Mammary epithelial cell (primary cell): ENCODE data around the gene GRAP2.

Source experiments
- EZH2 ChIP-seq: IDR thresholded peaks from 2 replicates; pipeline ENCODE4 v1.6.1; 2012; ENCODE audit warnings: low read length, inconsistent platforms, borderline replicate concordance
- TF ChIP-seq, protein P1 (sequence below), 2 donors: IDR thresholded peaks in 1 of 2; conservative IDR thresholded peaks in 1 of 2; 2 replicates each; pipeline ENCODE4 v1.5.1; 2011 to 2012; ENCODE audit warnings: inconsistent platforms in 2 of 2, low read length in 2 of 2, mild to moderate bottlenecking in 2 of 2, control low read depth in 1 of 2, low read depth in 1 of 2; ENCODE audit not compliant: insufficient read depth in 1 of 2; ENCODE audit errors: extremely low read depth in 1 of 2

DNA sequence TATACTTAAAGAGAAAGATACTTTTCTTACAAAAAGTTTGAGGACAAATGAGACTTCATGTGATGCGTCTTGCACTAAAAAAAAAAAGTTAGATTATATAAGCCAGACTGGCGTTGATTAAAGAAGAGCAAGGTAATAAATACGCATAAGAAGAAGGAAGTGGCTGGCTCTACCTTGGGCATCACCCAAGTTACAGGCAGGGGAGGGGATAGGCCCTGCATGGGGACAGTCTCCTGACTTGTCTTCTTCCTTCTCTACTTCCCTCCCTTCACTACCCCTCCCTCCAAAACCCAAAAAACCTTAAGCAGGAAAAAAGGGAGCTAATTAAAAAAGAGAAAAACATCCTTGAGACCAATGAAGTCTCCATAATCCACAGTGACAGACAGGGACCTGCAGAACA is 37.0 kb downstream of the GRAP2 start:
- no peak for TF ChIP-seq EZH2
- TF ChIP-seq, protein P1, sequence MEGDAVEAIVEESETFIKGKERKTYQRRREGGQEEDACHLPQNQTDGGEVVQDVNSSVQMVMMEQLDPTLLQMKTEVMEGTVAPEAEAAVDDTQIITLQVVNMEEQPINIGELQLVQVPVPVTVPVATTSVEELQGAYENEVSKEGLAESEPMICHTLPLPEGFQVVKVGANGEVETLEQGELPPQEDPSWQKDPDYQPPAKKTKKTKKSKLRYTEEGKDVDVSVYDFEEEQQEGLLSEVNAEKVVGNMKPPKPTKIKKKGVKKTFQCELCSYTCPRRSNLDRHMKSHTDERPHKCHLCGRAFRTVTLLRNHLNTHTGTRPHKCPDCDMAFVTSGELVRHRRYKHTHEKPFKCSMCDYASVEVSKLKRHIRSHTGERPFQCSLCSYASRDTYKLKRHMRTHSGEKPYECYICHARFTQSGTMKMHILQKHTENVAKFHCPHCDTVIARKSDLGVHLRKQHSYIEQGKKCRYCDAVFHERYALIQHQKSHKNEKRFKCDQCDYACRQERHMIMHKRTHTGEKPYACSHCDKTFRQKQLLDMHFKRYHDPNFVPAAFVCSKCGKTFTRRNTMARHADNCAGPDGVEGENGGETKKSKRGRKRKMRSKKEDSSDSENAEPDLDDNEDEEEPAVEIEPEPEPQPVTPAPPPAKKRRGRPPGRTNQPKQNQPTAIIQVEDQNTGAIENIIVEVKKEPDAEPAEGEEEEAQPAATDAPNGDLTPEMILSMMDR (conservative IDR thresholded peaks at IDR 0.05 in 1 of 2, IDR thresholded peaks at IDR 0.05 in 1 of 2; ENCODE audit: extremely low read depth in 1 of 2, insufficient read depth in 1 of 2, low read depth in 1 of 2, low read length in 2 of 2) = no peak
